ENCODE measurements around the gene IL6R. TPM values are rescaled to one million over a fixed set of nuclear protein-coding genes. Genes with fewer than 3 reads are reported as not detected.

The IL6R gene
- total RNA-seq, 1 donor from 2014 or later = 2.8 TPM

GRCh38 chr1:154453574-154454352, 48.6 kb downstream of the IL6R start:
- DNase-seq = no peak

GRCh38 chr1:154454386-154455120, 49.4 kb downstream of the IL6R start:
- no peak for DNase-seq

- DNase-seq = no peak
Measured at GRCh38 chr1:154456631-154457030, 51.5 kb downstream of the IL6R start.

- no peak for DNase-seq
Measured at GRCh38 chr1:154459080-154459479, 53.9 kb downstream of the IL6R start.

GRCh38 chr1:154460695-154461260, 55.6 kb downstream of the IL6R start:
- DNase-seq = no peak

GRCh38 chr1:154463512-154463990, 58.4 kb downstream of the IL6R start:
- no peak for DNase-seq

- no peak for DNase-seq
Measured at GRCh38 chr1:154465621-154466195, 60.6 kb downstream of the IL6R start.

- no peak for DNase-seq
Measured at GRCh38 chr1:154466206-154466605, 61.1 kb downstream of the IL6R start.

GRCh38 chr1:154466921-154467417, 61.8 kb downstream of the IL6R start:
- DNase-seq = no peak

- DNase-seq = no peak
Measured at GRCh38 chr1:154467434-154468102, 62.4 kb downstream of the IL6R start.

GRCh38 chr1:154468535-154469250, 63.5 kb downstream of the IL6R start:
- no peak for DNase-seq

GRCh38 chr1:154469844-154470560, 64.9 kb downstream of the IL6R start:
- no peak for DNase-seq

GRCh38 chr1:154471304-154471703, 66.2 kb downstream of the IL6R start:
- no peak for DNase-seq

GRCh38 chr1:154474802-154475201, 69.7 kb downstream of the IL6R start:
- DNase-seq = peak; percentile 48

GRCh38 chr1:154476791-154477190, 71.6 kb downstream of the IL6R start:
- DNase-seq = no peak

- no peak for DNase-seq
Measured at GRCh38 chr1:154478013-154478412, 72.9 kb downstream of the IL6R start.

- no peak for DNase-seq
Measured at GRCh38 chr1:154478639-154479038, 73.5 kb downstream of the IL6R start.

- DNase-seq = peak; percentile 49
Measured at GRCh38 chr1:154479764-154480421, 74.8 kb downstream of the IL6R start.

GRCh38 chr1:154481053-154481452, 75.9 kb downstream of the IL6R start:
- no peak for DNase-seq

All from occipital lobe (tissue), 2 donors.